GM19397 (cell line): Measurements from ENCODE around the gene USP47.

Experiments
- ATAC-seq: cut with Tn5 transposase; IDR thresholded peaks from one replicate; pipeline ENCODE4 v1.9.1; 2021; ENCODE audit warnings: mild to moderate bottlenecking, moderate library complexity; ENCODE audit not compliant: unreplicated experiment

Gene USP47

GRCh38 chr11:11965656-11966353, 124.0 kb downstream of the USP47 start:
- ATAC-seq = no peak

- no peak for ATAC-seq
Observed at GRCh38 chr11:11966354-11966741, 124.6 kb downstream of the USP47 start.

DNA sequence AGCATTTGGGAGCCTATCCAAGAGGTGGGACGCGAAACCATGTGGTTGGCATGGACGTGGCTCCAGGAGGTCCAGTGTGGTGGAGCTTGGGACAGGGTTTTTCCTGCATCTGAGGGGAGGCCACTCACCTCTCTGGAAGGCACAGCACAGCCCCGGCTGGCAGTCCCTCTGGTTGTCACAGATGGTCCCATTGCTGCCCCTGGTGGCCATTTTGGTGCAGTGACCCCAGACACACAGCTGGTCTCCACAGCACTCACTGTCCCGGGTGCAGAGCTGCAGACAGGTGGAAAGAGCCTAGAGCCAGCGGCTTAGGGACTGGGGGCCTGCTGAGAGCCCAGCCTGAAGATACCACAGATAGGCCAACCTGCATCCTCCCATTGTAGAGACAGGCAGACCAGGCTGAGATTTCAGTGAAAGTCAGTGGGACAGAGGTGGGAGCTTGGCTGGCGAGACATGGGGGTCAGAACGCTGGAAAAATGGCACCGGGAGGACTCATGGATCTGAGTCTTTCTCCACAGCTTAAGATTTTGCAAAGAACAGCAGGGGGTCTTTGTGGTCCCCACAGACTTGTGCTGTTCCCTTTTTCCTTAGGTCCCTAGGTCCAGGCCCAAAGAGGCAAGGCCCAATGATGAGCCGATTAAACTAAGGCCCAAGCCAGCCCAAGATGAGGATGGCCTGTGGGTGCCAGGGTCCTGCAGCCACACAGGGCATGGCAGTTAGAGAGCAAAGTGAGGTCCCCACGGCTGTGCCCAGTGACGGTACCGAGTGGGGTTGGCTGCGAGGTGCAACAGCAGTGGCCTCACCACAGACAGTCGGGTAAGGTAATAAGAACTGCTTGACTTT, 125.3 kb downstream of the USP47 start:
- peak; percentile 87 for ATAC-seq

DNA sequence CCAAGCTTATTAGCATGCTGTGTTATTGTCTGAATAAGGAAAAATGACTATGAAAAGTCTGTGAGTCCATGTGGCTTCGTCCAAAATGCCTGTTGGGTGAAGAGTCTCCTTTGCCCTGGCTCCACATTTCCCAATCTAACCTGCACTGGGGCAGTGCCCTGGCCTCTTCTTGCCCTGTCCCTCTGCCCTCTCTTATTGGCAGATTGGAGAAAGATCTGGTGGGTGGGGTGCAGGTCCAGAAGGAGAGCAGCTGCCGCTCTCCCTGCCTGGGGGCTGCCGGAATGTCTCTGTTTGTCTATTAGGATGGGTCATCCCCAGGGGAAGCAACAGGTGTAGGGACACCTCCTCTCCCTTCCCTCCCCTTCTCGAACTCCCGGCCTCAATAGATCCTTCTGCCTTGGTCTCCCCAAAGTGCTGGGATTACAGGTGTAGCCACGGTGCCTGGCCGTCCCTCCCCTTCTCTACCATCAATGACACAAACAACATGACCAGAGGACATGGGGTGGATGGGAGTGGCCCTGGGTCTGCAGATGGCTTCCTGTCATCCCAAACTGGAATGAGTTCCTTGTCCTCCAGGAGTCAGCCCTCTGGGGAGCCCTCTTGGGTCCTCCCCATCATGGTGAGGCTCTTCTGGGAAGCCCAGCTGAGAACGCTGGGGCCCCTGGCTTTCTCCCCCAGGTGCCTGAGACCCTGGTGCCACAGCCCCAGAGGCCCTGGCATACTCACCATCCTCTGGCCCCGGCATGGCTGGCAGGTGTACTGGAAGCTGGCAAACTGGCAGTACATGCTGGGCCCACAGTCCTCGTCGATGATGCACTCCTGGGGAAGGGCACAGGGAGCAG, 126.1 kb downstream of the USP47 start:
- no peak for ATAC-seq

DNA sequence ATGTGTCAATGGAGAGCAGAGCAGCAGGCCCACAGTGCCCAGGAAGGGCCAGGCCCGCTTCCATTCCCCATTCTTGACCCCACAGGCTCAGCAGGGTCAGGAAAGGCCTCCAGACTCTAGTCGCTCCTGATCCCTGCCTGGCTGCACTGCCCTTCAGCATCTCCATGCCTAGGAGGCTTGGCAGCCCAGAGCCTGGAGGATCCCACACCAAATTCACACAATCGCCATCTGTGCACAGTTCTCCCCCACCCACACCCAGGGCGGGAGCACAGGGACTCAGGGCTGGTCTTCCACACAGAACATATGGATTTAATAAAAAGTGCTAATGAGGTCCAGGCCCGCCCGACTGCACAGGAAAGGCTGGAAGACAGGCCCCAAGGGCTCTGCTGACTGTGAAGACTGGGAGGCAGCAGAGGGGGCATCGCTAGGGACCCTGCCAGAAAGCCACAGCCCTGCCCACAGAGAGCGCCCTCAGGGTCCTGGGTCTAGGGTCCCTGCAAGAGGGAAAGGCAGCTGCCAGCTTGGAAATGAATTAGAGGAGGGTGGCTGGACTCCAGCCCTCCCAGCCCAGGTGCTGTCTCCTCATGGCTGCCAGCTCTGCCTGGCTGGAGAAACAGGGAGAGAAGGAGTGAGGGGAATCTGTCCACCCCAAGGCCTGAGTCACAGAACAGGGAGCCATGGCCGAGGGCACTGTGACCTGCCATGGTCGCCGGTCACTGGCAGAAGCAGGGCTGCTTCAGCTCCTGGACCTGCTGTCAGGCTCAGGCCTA, 126.9 kb downstream of the USP47 start:
- ATAC-seq = no peak

- no peak for ATAC-seq
Observed at GRCh38 chr11:11969380-11970215, 127.8 kb downstream of the USP47 start.

- ATAC-seq = no peak
Observed at GRCh38 chr11:11970556-11970955, 128.8 kb downstream of the USP47 start.

DNA sequence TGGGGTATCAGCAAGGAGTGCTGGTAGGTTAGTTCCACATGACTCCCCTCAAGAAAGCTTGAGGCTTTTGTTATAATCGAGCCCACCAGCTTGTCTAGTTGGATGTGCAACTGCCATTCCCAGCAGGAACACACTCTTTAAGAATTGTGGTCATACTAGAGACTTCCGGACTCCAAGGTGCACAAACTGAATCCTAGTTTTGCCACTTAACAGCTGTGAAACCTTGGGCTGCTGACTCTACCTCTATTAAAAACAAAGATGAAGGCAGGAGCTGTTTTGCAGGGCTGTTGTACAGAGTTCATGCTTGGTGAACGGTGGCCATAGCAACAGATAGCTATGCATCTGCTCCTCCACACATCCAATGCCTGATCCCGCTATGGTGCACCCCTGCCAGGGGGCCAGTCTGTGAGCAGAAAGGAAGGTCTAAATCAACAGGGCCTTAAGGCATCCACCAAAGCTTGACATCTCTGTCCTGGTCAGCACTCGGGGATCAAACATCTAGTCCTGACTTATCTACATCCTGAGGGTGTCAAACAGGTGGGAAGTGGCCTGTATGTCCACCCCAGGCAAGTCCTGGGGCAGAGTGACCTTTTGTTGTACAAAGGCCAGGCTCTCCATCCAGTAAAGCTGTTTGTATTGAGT, 130.3 kb downstream of the USP47 start:
- no peak for ATAC-seq

DNA sequence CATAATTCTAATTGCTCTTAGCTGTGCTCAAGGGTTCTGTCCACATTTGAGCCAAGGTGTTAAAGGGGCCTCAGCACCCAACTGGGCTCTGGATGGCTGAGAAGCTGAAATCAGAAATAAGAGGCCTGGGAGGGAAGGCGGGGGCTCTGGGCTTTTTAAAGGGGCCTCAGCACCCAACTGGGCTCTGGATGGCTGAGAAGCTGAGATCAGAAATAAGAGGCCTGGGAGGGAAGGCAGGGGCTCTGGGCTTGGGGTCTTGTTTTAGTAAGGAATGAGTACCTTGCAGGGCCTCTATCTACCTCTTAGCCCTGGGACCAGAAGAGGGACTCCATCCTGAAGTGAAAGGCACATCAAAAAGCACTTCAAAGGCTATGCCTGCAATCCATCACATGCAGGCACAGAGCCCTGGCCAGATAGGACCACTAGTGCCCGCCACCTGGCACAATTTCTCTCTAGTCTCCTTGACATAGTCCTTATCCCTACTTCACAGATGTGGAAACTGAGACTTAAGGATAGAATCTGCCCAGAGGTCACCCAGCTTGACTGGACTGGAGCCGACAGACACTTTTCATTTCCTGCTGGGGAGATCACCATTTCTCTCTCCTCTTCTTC, 131.1 kb downstream of the USP47 start:
- ATAC-seq = no peak

DNA sequence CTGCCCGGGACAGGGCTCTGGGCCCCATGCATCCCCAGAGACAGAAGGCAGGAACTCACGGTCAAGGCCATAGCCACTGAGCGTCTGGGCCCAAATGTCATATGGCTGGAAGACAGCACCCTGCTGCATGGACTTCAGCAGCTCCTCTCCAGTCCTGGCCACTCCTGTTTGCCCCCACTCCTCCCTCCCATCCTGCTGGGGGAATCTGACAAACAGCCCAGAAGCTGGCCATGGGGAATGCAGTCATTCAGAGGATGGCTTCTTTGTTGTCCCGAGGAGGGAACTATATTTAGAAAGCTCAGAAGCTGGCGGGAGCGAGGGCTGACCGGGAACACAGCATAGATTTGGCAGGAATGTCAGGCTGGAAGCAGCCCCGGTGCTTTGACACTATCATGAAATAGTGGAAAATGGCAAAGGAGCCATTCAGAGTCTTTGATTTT, 131.6 kb downstream of the USP47 start:
- no peak for ATAC-seq

DNA sequence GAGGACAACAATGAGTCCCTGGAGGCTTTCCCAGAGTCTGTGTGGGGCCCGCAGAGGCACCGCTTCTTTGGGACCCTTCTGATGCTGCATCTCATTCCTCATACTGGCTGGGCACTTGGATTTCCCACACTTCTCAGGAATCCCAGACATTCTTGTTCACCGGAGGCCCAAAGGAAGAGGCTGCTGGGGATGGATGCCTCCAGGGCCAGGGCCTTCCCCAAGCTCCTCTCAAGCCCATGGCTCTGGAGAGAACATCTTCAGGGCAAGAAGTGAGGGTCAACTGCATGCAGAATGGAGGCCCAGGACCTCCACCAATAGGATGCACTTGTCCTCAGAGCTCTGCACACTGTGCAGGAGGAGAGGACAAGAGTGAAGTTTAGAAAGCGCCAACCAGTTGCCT, 132.1 kb downstream of the USP47 start:
- no peak for ATAC-seq

GRCh38 chr11:11975201-11976092, 133.7 kb downstream of the USP47 start:
- no peak for ATAC-seq

GRCh38 chr11:11976481-11977127, 134.8 kb downstream of the USP47 start:
- no peak for ATAC-seq

GRCh38 chr11:11977206-11977938, 135.6 kb downstream of the USP47 start:
- no peak for ATAC-seq

DNA sequence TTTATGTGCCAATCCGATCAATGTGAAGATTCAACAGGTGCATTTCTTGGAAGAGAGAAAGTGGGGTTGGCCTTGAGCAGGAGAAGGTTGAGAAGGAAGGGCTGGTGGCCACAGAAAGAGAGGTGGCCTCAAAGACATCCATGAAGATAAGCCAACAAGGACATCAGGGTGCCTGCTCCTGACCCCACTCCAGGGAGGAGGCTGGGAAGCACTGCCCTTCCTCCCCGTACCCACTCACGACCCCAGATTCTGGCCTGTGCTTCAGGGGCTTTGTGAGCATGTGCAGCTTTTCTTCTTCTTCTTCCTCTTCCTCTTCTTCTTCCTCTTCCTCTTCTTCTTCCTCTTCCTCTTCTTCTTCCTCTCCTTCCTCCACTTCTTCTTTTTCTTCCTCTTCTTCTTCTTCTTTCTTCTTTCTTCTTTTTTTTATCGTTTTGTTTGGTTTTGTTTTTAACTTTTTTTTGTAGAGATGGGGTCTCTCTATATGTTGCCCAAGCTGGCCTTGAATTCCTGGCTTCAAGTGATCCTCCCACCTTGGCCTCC, 136.4 kb downstream of the USP47 start:
- ATAC-seq = no peak

- ATAC-seq = no peak
Observed at GRCh38 chr11:11978792-11979487, 137.2 kb downstream of the USP47 start.
